HG02870 (cell line): ENCODE data around the gene LINC00305.

Experiments
- ATAC-seq: cut with Tn5 transposase; IDR thresholded peaks from one replicate; pipeline ENCODE4 v1.9.1; 2021; ENCODE audit warnings: mild to moderate bottlenecking, moderate library complexity; ENCODE audit not compliant: unreplicated experiment

LINC00305 gene

GRCh38 chr18:64116571-64117175, 32.2 kb downstream of the LINC00305 start:
- ATAC-seq: no peak

- no peak for ATAC-seq
These were observed 33.0 kb downstream of the LINC00305 start for GRCh38 chr18:64115881-64116280.

GRCh38 chr18:64111950-64112349, 36.9 kb downstream of the LINC00305 start:
- no peak for ATAC-seq

- no peak for ATAC-seq
These were observed 38.0 kb downstream of the LINC00305 start for GRCh38 chr18:64110692-64111480.

GRCh38 chr18:64103986-64104385, 44.9 kb downstream of the LINC00305 start:
- no peak for ATAC-seq

- peak; percentile 62 for ATAC-seq
These were observed 48.6 kb downstream of the LINC00305 start for GRCh38 chr18:64100116-64100922.

GRCh38 chr18:64099244-64099643, 49.6 kb downstream of the LINC00305 start:
- ATAC-seq: peak; percentile 65

GRCh38 chr18:64097497-64097896, 51.4 kb downstream of the LINC00305 start:
- ATAC-seq: no peak

GRCh38 chr18:64095056-64095455, 53.8 kb downstream of the LINC00305 start:
- no peak for ATAC-seq

- no peak for ATAC-seq
These were observed 54.7 kb downstream of the LINC00305 start for GRCh38 chr18:64094210-64094609.

- no peak for ATAC-seq
These were observed 57.4 kb downstream of the LINC00305 start for GRCh38 chr18:64091526-64091925.

- ATAC-seq: peak; percentile 69
These were observed 58.0 kb downstream of the LINC00305 start for GRCh38 chr18:64090876-64091275.

GRCh38 chr18:64083916-64084315, 65.0 kb downstream of the LINC00305 start:
- no peak for ATAC-seq

- no peak for ATAC-seq
These were observed 66.4 kb downstream of the LINC00305 start for GRCh38 chr18:64082513-64082912.

GRCh38 chr18:64082054-64082453, 66.8 kb downstream of the LINC00305 start:
- ATAC-seq: no peak

- ATAC-seq: no peak
These were observed 74.9 kb downstream of the LINC00305 start for GRCh38 chr18:64073971-64074370.

- ATAC-seq: no peak
These were observed 93.9 kb downstream of the LINC00305 start for GRCh38 chr18:64055019-64055418.

- ATAC-seq: no peak
These were observed 95.6 kb downstream of the LINC00305 start for GRCh38 chr18:64053246-64053645.

GRCh38 chr18:64052772-64053171, 96.1 kb downstream of the LINC00305 start:
- no peak for ATAC-seq

GRCh38 chr18:64044616-64045015, 104.3 kb downstream of the LINC00305 start:
- no peak for ATAC-seq

- no peak for ATAC-seq
These were observed 106.0 kb downstream of the LINC00305 start for GRCh38 chr18:64042728-64043358.
